ENCODE data around the gene GNG13.

DNA sequence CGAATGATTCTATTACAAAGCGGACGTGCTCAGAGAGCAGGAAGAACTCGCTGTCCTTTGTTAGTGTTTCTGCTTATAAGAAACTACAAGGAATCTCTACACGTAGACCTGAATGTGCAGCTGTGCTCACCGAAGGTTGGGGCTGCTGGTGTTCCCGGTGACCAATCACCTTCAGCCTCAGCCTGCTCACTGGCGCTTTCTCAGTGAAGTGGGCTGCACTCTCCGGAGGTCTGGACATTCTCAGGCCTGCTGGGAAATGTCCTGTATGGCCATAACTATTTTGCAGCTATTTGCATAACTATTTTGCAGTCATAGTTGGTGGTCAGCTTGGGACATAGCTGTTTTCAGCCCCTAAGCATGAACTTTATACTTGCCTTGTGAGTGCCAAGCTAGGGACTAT, 50.0 kb downstream of the GNG13 start:
- TF ChIP-seq EZH2 (IDR thresholded peaks at IDR 0.05; ENCODE audit: borderline replicate concordance, low read depth, low read length, severe bottlenecking) = no peak
- TF ChIP-seq MYC (IDR thresholded peaks at IDR 0.05; ENCODE audit: low read depth, low read length) = no peak
- TF ChIP-seq POLR2A (IDR thresholded peaks at IDR 0.05; ENCODE audit: low read depth, low read length) = no peak
- TF ChIP-seq POLR2AphosphoS5 (IDR thresholded peaks at IDR 0.05; ENCODE audit: insufficient read depth, low read depth, low read length) = no peak
- TF ChIP-seq CTCF (IDR thresholded peaks at IDR 0.05; ENCODE audit: extremely low read depth in 1 of 2, insufficient read depth in 1 of 2, low read depth in 1 of 2, low read length in 2 of 2) = no peak
- no peak for TF ChIP-seq JUN (IDR thresholded peaks at IDR 0.05; ENCODE audit: borderline replicate concordance, insufficient read depth, insufficient read length, low read depth)
- TF ChIP-seq MAX (IDR thresholded peaks at IDR 0.05; ENCODE audit: insufficient read depth, insufficient read length) = no peak
- TF ChIP-seq FOS (IDR thresholded peaks at IDR 0.05; ENCODE audit: borderline replicate concordance, insufficient read depth, low read length) = no peak
- no peak for TF ChIP-seq GATA2 (IDR thresholded peaks at IDR 0.05; ENCODE audit: insufficient read depth, insufficient read length, low read depth, low read length)
